ENCODE measurements around the gene MEF2D.
A peak's percentile ranks its signal among the peaks of the same experiment; 100 is the strongest.

MEF2D gene

GRCh38 chr1:156499194-156499841 lies 1.3 kb downstream of the MEF2D start:
- no peak for FAIRE-seq
- DNase-seq (ENCODE audit: insufficient read length): no peak
- TF ChIP-seq POLR2AphosphoS5 (IDR thresholded peaks at IDR 0.05; ENCODE audit: low read depth, low read length): no peak
- TF ChIP-seq POLR2A (IDR thresholded peaks at IDR 0.05; ENCODE audit: low read depth, low read length): no peak
- no peak for TF ChIP-seq TAF1 (IDR thresholded peaks at IDR 0.05; ENCODE audit: borderline replicate concordance, low read depth, low read length)

GRCh38 chr1:156498432-156499193 lies 2.0 kb downstream of the MEF2D start:
- FAIRE-seq (peak; percentile 57), DNase-seq (ENCODE audit: insufficient read length) (no peak)
- TF ChIP-seq TAF1 (IDR thresholded peaks at IDR 0.05; ENCODE audit: borderline replicate concordance, low read depth, low read length) (no peak), POLR2A (IDR thresholded peaks at IDR 0.05; ENCODE audit: low read depth, low read length) (no peak), POLR2AphosphoS5 (IDR thresholded peaks at IDR 0.05; ENCODE audit: low read depth, low read length) (no peak)

DNA sequence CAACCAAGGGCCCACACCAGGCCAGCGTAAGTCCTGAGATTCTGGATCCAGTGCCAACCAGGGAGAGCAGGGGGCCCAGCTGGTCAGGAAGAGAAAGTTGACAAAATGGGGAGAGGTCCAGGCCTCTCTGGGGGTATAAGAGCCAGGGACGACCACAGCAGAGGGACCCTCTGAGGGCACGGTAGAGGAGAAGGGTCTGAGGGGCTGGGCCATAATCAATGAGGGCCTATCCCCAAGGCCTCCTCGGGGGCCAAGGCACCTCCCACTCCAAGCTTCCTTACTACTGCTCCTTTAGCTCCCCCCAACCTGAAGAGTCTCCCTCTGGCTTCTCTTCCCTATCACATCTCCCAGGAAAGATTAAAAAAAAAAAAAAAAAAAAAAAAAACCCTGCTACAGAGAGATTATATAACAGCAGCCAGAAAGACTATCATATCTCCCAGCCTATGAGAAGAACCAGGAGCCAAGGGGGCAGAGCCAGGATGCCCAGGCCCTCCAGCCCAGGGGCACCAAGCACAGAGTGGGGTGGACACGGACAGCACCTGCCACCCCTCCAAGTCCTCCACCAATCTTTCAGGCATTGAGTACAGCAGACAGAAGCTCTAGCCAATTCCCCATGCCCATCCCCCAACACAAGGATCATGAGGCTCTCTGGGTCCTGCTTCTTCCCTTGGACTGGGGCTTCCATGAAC lies 2.7 kb downstream of the MEF2D start:
- peak; percentile 21 for FAIRE-seq

GRCh38 chr1:156497078-156497742 lies 3.4 kb downstream of the MEF2D start:
- TF ChIP-seq TAF1 (IDR thresholded peaks at IDR 0.05; ENCODE audit: borderline replicate concordance, low read depth, low read length): no peak
- TF ChIP-seq POLR2AphosphoS5 (IDR thresholded peaks at IDR 0.05; ENCODE audit: low read depth, low read length): no peak
- DNase-seq (ENCODE audit: insufficient read length) (no peak), FAIRE-seq (no peak)

More for the DNA sequence above, 2.7 kb downstream of the MEF2D start:
- no peak for DNase-seq (ENCODE audit: insufficient read length)
- TF ChIP-seq POLR2AphosphoS5 (IDR thresholded peaks at IDR 0.05; ENCODE audit: low read depth, low read length) (no peak), POLR2A (IDR thresholded peaks at IDR 0.05; ENCODE audit: low read depth, low read length) (no peak), TAF1 (IDR thresholded peaks at IDR 0.05; ENCODE audit: borderline replicate concordance, low read depth, low read length) (no peak)

GRCh38 chr1:156496211-156496761 lies 4.3 kb downstream of the MEF2D start:
- TF ChIP-seq POLR2A (IDR thresholded peaks at IDR 0.05; ENCODE audit: low read depth, low read length) (no peak), POLR2AphosphoS5 (IDR thresholded peaks at IDR 0.05; ENCODE audit: low read depth, low read length) (no peak), TAF1 (IDR thresholded peaks at IDR 0.05; ENCODE audit: borderline replicate concordance, low read depth, low read length) (no peak)
- FAIRE-seq: peak; percentile 82
- no peak for DNase-seq (ENCODE audit: insufficient read length)

- no peak for DNase-seq (ENCODE audit: insufficient read length)
- FAIRE-seq: no peak
- no peak for TF ChIP-seq POLR2AphosphoS5 (IDR thresholded peaks at IDR 0.05; ENCODE audit: low read depth, low read length)
- TF ChIP-seq POLR2A (IDR thresholded peaks at IDR 0.05; ENCODE audit: low read depth, low read length): no peak
- no peak for TF ChIP-seq TAF1 (IDR thresholded peaks at IDR 0.05; ENCODE audit: borderline replicate concordance, low read depth, low read length)
These were observed 5.0 kb downstream of the MEF2D start for GRCh38 chr1:156495401-156496140.

- DNase-seq (ENCODE audit: insufficient read length) (no peak), FAIRE-seq (no peak)
- TF ChIP-seq POLR2AphosphoS5 (IDR thresholded peaks at IDR 0.05; ENCODE audit: low read depth, low read length) (no peak), POLR2A (IDR thresholded peaks at IDR 0.05; ENCODE audit: low read depth, low read length) (no peak), TAF1 (IDR thresholded peaks at IDR 0.05; ENCODE audit: borderline replicate concordance, low read depth, low read length) (no peak)
These were observed 6.2 kb downstream of the MEF2D start for GRCh38 chr1:156494309-156494895.

DNA sequence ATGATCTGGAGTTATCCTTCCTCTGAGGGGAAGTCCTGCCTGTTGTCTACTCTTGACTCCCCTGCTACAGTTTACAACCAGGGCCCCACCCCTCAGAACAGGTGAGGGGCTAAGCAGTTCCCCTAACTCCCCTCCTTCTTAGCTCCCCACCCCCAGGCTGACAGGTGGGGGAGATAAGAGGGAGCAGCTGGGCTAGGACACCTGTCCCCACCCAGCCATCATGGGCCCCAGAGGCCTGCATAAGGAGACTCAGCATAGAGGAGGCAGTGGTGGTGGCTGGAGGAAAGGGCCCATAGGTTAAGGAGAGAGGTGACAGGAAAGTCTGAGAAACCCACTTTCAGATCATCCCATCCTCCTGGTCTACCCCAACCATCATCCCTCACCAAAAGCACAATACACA lies 6.8 kb downstream of the MEF2D start:
- TF ChIP-seq POLR2AphosphoS5 (IDR thresholded peaks at IDR 0.05; ENCODE audit: low read depth, low read length): no peak
- no peak for FAIRE-seq

GRCh38 chr1:156493154-156493631 lies 7.4 kb downstream of the MEF2D start:
- TF ChIP-seq POLR2A (IDR thresholded peaks at IDR 0.05; ENCODE audit: low read depth, low read length) (no peak), POLR2AphosphoS5 (IDR thresholded peaks at IDR 0.05; ENCODE audit: low read depth, low read length) (no peak), TAF1 (IDR thresholded peaks at IDR 0.05; ENCODE audit: borderline replicate concordance, low read depth, low read length) (no peak)
- no peak for FAIRE-seq
- DNase-seq (ENCODE audit: insufficient read length): no peak

More for the DNA sequence above, 6.8 kb downstream of the MEF2D start:
- no peak for DNase-seq (ENCODE audit: insufficient read length)

- no peak for TF ChIP-seq POLR2A (IDR thresholded peaks at IDR 0.05; ENCODE audit: low read depth, low read length)
- no peak for TF ChIP-seq TAF1 (IDR thresholded peaks at IDR 0.05; ENCODE audit: borderline replicate concordance, low read depth, low read length)
- no peak for TF ChIP-seq POLR2AphosphoS5 (IDR thresholded peaks at IDR 0.05; ENCODE audit: low read depth, low read length)
- DNase-seq (ENCODE audit: insufficient read length) (no peak), FAIRE-seq (peak; percentile 77)
These were observed 7.9 kb downstream of the MEF2D start for GRCh38 chr1:156492591-156493080.

Measured in GM12892 (cell line).